Muscle of back (tissue), 13 donors: ENCODE results near the gene TDRD1. TPM values are rescaled to one million over a fixed set of nuclear protein-coding genes. Genes with fewer than 3 reads are reported as not detected.
"Not testable (repeated sequence)": the region's sequence is repeated elsewhere in the genome, so short reads cannot be mapped to it uniquely, and the experiment has no call there.

Experiments
- DNase-seq, 3 donors: peaks; one replicate each; pipeline versions ENCODE4 v3.0.0 to v3.0.0-alpha.2; 2013
- long read RNA-seq, 9 donors: transcript quantifications; one replicate each; lab custom pipeline, GENCODE V29; 2026
- polyA plus RNA-seq, 10 donors: library from polyadenylated mRNA; unstranded; fragments of 120-200 nt; gene quantifications; one replicate each; pipeline ENCODE4 v1.2.1, GENCODE V29; 2013; ENCODE audit not compliant: insufficient read length in 10 of 10

Gene TDRD1
- under 1 TPM; 0.11 to 0.36 (median 0.29) TPM for polyA plus RNA-seq
- long read RNA-seq, donor 1, result 0 reads
- long read RNA-seq, donor 2, result 0 reads
- long read RNA-seq, donor 3, result 0 reads
- long read RNA-seq, donor 4, result 0 reads
- long read RNA-seq, donor 5, result 0 reads
- long read RNA-seq, donor 6, result 0 reads
- long read RNA-seq, donor 7, result 0 reads
- long read RNA-seq, donor 8, result 0 reads
- long read RNA-seq, donor 9, result 0 reads

- no peak for DNase-seq
Observed at GRCh38 chr10:114179148-114179547, at the start of gene TDRD1. Gene TDRD1, plus strand, starts transcription at chr10:114179353. Its CDS starts 8,479 bp downstream, at chr10:114187832.

- DNase-seq, result no peak
Observed at GRCh38 chr10:114131094-114131493, 48.1 kb upstream of the TDRD1 start.

GRCh38 chr10:114135476-114135875, 43.7 kb upstream of the TDRD1 start:
- no peak for DNase-seq

GRCh38 chr10:114138581-114138980, 40.6 kb upstream of the TDRD1 start:
- no peak for DNase-seq

- no peak for DNase-seq
Observed at GRCh38 chr10:114140036-114140435, 39.1 kb upstream of the TDRD1 start.

- DNase-seq, result not testable (repeated sequence)
Observed at GRCh38 chr10:114140827-114141226, 38.3 kb upstream of the TDRD1 start.

GRCh38 chr10:114142018-114142417, 37.1 kb upstream of the TDRD1 start:
- DNase-seq, result no peak

- DNase-seq, result no peak
Observed at GRCh38 chr10:114143160-114143559, 36.0 kb upstream of the TDRD1 start.

GRCh38 chr10:114149476-114149875, 29.7 kb upstream of the TDRD1 start:
- not testable (repeated sequence) for DNase-seq

- DNase-seq, result peak in 1 of 3 donors; percentile 57
Observed at GRCh38 chr10:114151486-114151885, 27.7 kb upstream of the TDRD1 start.

- DNase-seq, result no peak
Observed at GRCh38 chr10:114151892-114152291, 27.3 kb upstream of the TDRD1 start.

GRCh38 chr10:114157912-114158311, 21.2 kb upstream of the TDRD1 start:
- DNase-seq, result no peak

- DNase-seq, result no peak
Observed at GRCh38 chr10:114163062-114163461, 16.1 kb upstream of the TDRD1 start.

- no peak for DNase-seq
Observed at GRCh38 chr10:114166043-114166442, 13.1 kb upstream of the TDRD1 start.

- DNase-seq, result no peak
Observed at GRCh38 chr10:114166494-114166893, 12.7 kb upstream of the TDRD1 start.

- DNase-seq, result no peak
Observed at GRCh38 chr10:114167985-114168384, 11.2 kb upstream of the TDRD1 start.

GRCh38 chr10:114168450-114169009, 10.6 kb upstream of the TDRD1 start:
- DNase-seq, result no peak

GRCh38 chr10:114172216-114172615, 6.9 kb upstream of the TDRD1 start:
- peak in 1 of 3 donors; percentile 30 for DNase-seq

- DNase-seq, result no peak
Observed at GRCh38 chr10:114172776-114173602, 6.2 kb upstream of the TDRD1 start.

GRCh38 chr10:114173603-114173920, 5.6 kb upstream of the TDRD1 start:
- DNase-seq, result peak in 1 of 3 donors; percentile 37

GRCh38 chr10:114173921-114174694, 5.0 kb upstream of the TDRD1 start, which contains the start of gene CCDC186:
Gene CCDC186, minus strand, starts transcription at chr10:114174203. Its CDS starts 10,935 bp downstream, at chr10:114163268.
- peak; percentile 80 to 95 (median 89) for DNase-seq

GRCh38 chr10:114174695-114175188, 4.4 kb upstream of the TDRD1 start:
- DNase-seq, result no peak
